ENCODE results near the gene PRPF40B.

DNA sequence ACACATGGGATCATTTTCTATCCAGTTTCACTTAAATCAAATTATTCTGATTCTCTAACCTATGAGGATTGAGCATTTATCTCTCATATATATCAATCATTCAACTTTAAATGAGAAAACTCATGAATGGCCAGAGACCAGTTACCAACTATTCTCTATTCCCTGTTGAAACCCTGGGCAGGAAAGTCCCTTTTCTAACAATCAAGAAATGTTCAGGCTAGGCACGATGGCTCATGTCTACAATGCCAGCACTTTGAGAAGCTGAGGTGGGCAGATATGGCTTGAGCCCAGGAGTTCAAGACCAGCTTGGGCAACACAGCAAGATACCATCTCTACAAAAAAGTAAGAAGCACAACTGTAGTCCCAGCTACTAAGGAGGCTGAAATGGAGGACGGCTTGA is 65.9 kb downstream of the PRPF40B start:
- TF ChIP-seq, protein P1, sequence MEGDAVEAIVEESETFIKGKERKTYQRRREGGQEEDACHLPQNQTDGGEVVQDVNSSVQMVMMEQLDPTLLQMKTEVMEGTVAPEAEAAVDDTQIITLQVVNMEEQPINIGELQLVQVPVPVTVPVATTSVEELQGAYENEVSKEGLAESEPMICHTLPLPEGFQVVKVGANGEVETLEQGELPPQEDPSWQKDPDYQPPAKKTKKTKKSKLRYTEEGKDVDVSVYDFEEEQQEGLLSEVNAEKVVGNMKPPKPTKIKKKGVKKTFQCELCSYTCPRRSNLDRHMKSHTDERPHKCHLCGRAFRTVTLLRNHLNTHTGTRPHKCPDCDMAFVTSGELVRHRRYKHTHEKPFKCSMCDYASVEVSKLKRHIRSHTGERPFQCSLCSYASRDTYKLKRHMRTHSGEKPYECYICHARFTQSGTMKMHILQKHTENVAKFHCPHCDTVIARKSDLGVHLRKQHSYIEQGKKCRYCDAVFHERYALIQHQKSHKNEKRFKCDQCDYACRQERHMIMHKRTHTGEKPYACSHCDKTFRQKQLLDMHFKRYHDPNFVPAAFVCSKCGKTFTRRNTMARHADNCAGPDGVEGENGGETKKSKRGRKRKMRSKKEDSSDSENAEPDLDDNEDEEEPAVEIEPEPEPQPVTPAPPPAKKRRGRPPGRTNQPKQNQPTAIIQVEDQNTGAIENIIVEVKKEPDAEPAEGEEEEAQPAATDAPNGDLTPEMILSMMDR (IDR thresholded peaks at IDR 0.05): no peak
- no peak for TF ChIP-seq POLR2A (IDR thresholded peaks at IDR 0.05)

Measured in testis (tissue), 2 donors.